ENCODE measurements around the gene PRPS1L1.
A peak's percentile ranks its signal among the peaks of the same experiment; 100 is the strongest.

PRPS1L1 gene

GRCh38 chr7:18004372-18004771 is 23.3 kb downstream of the PRPS1L1 start:
- DNase-seq, result no peak

DNA sequence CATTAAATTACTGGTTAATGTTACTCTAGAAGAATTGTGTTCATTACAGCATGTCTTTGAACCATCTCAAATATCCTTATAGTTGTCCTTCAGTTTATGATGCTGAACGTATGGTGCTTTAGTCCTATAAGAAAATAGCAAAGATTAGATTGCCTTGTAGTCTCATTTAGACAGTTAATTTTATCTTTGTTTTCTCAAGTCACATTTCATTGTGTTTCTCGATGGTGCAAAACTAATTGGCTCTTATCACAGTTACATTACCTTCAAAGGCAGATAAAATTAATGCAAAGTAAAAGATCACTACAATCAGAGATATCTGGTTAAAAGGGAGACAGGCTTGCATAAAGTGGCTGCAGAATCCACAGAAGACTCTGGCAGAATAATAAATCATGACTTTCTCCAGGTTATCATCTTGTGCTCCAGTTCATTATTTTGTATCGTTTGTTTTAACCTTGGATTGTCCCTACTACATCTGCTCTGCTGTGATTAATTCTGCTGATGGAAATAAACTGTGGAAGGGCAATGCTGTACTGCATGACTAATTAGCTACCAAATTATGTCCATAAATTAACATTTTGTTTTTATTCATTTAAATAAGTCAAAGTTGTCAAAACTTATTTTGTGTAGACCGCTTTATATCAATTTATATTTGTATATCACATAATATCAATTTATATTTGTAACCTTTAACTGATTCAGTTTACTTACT is 24.2 kb downstream of the PRPS1L1 start:
- no peak for DNase-seq

- DNase-seq, result no peak
Measured at GRCh38 chr7:17998692-17999091, 29.0 kb downstream of the PRPS1L1 start.

DNA sequence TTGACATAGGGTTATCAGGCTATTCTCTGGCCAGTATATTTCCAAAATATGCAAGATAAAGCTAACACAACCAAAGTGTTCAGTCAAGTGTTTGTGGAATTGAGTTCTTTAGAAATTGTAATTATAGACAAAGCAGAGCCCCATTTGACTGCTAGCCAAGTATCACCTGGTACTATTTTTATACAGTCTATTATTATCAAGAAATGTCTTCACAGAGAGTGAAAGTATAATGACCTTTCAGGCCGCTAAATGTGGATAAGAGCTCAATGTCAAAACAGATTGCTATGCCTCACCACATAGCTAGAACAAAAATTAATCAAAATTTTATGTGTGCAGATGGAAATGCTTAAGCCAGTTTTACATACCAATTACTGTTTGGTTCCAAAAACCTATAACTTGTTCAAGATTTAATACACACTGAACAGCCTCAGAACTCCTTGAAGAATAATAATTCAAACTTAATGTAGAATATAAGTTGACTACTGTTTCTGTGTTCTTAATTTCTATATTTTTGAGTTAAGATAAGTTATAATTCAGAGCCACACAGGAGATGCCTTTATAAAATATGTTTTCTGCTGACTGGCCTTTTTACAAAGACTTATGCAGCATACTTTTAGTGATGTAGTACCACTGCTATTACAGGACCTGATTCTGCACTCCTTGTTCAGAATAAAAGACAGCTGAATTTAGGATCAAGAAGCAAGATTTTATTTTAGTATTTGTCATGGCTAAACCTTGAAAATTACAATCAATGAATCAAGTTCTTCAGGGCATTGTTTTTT is 31.0 kb downstream of the PRPS1L1 start:
- no peak for DNase-seq

DNA sequence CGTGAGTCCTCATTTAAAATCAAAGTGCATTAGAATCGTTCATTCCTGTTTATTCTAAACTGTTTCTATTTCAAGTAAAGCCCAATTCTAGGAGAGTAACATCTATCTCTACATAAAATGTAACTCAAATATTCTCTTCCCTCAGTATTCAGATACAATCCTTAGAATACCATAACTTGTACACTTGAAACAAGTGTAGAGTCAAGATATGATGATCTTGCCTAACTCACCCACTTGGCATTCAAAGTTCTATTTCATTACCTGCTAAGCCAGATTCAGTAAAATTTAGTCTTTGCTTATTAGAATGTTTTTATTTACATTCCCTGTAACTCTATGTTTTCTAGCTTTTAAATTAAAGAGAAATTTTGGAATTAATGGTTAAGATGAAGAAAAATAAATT is 31.6 kb downstream of the PRPS1L1 start:
- DNase-seq, result no peak

GRCh38 chr7:17994079-17994850 is 33.4 kb downstream of the PRPS1L1 start:
- DNase-seq, result no peak

DNA sequence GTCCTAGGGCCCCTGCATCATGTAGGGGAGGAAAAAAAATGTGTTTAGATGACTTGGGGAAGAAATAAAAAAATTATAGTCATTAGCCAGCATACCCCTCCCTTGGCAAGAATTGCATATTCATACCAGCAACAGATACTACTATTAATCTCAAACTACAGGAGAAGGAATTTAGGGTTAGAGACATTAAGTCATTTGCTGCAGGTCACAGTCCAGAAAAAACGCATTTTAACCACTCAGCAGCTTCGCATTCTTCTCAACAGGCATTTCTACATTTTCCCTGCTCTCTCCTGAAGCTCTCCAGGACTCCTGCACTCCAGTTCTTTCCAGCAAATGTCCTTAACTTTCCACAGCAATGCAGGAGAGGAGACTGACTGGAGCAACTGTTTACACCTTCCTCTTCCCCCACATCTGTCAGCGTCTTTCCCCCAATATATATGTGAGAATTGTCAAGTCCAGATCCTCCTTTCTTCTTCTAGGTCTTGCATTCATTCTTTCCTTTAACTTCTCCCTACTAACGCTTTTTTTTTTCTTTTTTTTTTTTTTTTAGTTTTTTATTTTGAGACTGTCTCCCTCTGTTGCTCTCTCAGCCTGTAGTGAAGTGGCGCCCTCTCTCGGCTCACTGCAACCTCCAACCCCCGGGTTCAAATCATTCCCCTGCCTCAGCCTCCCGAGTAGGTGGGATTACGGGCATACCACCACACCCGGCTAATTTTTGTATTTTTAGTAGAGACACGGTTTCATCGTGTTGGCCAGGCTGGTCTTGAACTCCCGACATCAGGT is 35.6 kb downstream of the PRPS1L1 start:
- no peak for DNase-seq

DNA sequence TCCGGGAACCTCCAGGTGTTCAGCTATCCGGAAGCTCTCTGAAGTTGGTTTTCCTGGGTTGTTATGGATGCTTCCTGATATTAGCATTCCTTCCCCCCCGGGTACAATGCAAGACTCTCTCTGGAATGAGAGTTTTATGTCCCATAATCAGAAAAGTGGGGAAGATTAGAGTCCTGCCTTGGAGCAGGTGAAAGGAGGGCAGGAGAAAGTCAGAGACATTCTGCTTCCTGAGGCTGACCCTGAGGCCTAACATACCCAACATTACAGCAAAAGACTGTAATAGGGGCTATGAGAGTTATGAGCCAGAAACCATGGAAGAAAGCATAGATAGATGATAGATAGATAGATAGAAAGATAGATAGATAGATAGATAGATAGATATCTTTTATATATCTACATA is 36.9 kb downstream of the PRPS1L1 start:
- DNase-seq, result no peak

- no peak for DNase-seq
Measured at GRCh38 chr7:17989546-17989945, 38.1 kb downstream of the PRPS1L1 start.

GRCh38 chr7:17988858-17989257 is 38.8 kb downstream of the PRPS1L1 start:
- no peak for DNase-seq

DNA sequence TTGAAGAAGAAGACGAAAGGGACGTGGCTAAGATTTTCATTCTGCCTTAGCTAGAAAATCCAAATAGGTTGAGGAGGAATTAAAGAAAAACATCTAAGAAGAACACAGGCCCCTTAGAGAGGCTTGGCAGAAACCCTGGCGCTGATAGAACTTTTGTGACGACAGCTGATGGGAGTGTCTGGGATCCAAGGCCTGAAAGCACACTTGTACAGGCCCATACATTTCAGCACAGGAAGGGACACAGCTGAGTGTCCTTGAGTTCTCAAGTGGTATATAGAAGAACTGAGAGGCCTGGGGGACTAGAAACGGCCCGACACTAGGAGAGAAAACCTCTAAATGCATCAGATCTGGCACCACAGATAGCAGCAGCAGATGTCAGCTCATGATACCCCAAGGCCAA is 39.5 kb downstream of the PRPS1L1 start:
- DNase-seq, result no peak

DNA sequence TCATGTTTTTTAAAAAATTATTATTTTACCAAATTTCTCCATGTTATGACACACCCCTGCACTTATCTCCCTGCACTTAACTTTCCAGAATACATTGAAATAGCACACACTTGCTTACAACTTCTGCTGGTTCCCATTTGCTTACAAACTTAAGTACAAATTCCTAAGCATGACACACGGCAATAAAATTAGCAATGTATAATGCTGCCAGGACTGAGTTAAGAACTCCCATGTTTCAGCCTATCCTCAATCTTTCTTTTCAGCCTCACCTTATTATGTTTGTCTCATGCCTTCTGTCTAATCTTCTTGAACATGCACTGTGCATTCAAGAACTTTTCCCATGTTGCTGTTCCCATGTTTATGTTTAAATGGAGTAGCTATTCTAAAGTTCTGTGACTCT is 40.8 kb downstream of the PRPS1L1 start:
- no peak for DNase-seq

DNA sequence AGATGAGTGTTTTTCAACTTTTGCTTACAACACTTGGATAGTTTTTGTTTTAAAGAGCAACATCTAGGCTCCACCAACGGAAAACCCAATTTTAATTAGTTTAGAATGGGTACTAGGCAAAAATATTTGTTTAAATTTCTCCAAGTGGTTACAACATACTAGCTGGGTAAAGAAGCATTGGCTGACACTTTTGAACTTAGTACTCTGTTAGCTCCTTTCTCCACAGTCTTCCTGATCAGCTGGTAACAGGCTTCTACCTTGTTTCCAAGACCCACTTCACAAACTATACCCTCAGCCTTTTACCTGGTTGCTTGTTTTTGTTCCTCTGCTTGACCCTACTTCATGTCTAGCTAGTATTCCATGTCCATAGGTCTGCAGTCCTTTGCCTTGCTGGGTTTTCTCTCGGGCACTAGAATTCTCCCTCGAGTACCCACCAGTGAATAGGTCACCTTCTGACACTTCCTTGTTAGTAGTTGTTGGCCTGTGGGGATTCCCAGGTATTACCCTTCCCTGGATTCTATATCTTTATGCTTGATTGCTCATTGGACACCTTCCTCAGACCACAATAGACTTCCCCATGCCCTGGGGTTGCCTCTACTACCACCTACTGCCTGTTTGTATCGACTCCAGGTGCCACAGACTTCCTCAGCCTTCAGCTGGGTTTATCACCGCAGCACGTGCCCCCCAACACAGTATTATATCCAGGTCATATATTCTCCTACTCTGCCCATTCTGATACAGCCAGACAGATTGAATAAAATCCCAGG is 42.0 kb downstream of the PRPS1L1 start:
- no peak for DNase-seq

DNA sequence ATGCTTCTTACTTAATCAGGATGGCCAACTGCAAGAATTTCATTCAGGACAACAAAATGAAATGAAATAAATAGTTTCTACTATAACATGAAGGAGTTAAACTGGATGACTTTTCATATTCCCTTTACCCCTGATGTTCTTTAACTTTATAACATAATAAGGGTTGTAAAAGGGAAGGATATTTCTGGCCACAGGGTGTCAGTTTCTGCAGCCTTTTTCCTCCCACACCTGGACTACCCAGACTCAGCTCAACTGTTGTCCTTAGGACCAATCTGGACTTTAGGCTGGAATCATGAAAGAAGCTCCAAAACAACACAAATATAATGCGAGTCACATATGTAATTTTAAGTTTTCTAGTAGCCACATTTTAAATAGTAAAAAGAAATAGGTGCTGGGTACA is 43.4 kb downstream of the PRPS1L1 start:
- no peak for DNase-seq

DNA sequence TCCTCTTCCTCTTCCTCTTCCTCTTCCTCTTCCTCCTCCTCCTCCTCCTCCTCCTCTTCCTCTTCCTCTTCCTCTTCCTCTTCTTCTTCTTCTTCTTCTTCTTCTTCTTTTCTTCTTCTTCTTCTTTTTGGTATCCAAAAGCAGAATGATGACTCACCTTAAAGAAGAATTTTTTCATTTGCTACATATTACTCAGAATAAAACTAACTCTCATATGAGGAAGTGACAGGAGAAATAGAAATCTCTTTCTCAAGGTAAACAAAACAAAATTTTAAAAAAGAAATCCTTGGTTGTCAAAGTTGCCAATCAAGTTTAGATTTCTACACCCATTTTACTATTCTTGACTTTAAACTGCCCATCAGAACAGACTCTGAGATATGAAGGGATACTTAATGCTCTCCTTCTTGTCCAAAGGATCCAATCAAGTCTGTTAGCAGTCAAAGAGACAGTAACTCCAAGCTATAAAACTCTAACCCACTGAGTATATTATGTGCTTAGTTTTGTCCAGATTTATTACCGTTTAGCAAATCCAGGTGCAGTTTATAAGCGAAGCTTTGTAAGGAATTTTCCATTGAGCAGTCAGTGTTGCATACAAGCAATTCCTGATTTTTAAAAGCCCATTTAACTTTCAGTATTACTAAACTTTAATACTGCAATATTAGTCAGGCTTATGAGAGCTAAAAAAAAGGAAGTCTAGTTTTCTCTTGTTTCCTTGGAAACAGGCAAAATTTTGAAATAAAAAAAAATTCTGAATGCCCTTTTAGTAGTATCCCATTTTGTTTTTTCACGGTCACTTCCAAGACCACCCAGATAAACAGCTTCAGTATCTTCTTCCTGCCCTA is 44.2 kb downstream of the PRPS1L1 start:
- peak in 1 of 2 donors; percentile 2 for DNase-seq

DNA sequence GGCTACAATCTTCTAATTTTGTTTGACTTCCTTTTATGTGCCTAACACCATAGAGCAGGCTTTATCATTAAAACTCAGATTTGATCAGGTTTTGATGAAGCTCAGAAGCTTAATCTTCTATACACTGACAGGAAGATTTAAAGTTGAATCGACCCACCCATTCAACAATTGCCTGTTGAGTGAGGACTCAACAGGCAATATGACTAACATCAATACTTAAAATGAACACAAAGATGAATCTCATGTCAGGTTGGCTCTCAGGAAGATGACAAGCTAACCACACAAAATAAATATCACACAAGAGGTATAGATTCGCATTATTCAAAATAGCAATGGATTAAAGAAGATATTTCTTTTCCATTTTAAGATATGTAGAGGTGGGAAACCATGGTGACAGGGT is 50.7 kb downstream of the PRPS1L1 start:
- no peak for DNase-seq

Data from bone marrow (tissue), 2 donors.